B cell (primary cell): Measurements from ENCODE around the gene ACOX2. TPM values are rescaled to one million over a fixed set of nuclear protein-coding genes. Genes with fewer than 3 reads are reported as not detected.

ENCODE experiments used
- ATAC-seq: fragments of 200-7000 bp; cut with Tn5 transposase; one replicate; pipeline ENCODE4 v1.10.0; 2021; ENCODE audit warnings: low read depth, mild to moderate bottlenecking, moderate number of reproducible peaks, moderate library complexity
- CTCF ChIA-PET: fragments of 350-600 bp; sonication (Branson Sonifier 250); formaldehyde crosslinking; loops from one replicate; lab custom pipeline; 2021; ENCODE audit warnings: antibody characterized with exemption, inconsistent platforms; lab: Charles Lee
- POLR2A ChIA-PET: fragments of 350-600 bp; sonication (Branson Sonifier 250); formaldehyde crosslinking; loops from one replicate; lab custom pipeline; 2021; ENCODE audit warnings: antibody characterized with exemption; lab: Charles Lee
- DNase-seq: peaks from one replicate; pipeline ENCODE4 v3.0.0; 2013
- H2AFZ ChIP-seq: 2 replicates; pipeline ENCODE4 v1.6.1; 2012; ENCODE audit warnings: mild to moderate bottlenecking, low read depth, low read length; ENCODE audit not compliant: insufficient read depth, poor library complexity, severe bottlenecking
- H3K27ac ChIP-seq, 2 donors: 1 replicate in 1 of 2; 2 replicates in 1 of 2; pipeline ENCODE4 v1.5.1; 2012 to 2013; ENCODE audit warnings: low read length in 2 of 2, mild to moderate bottlenecking in 2 of 2, moderate library complexity in 1 of 2
- H3K27me3 ChIP-seq, 4 experiments: fragments of 200-600 bp in 1 of 4; sonication (generic) in 1 of 4; replicated peaks in 1 of 4; 1 replicate in 2 of 4; 2 replicates in 2 of 4; pipeline versions ENCODE4 v1.6.1 to v1.7.0; 2013 to 2016; ENCODE audit warnings: low read length in 3 of 4, mild to moderate bottlenecking in 2 of 4, mixed read lengths in 1 of 4, moderate library complexity in 1 of 4; ENCODE audit not compliant: insufficient read depth in 4 of 4, control insufficient read depth in 3 of 4; ENCODE audit errors: control extremely low read depth in 1 of 4
- H3K36me3 ChIP-seq, 2 experiments: replicated peaks in 1 of 2; 1 replicate in 1 of 2; 2 replicates in 1 of 2; pipeline versions ENCODE4 v1.6.1 to v1.7.1; 2013; ENCODE audit warnings: low read length in 1 of 2; ENCODE audit not compliant: insufficient read depth in 2 of 2, control insufficient read depth in 1 of 2; ENCODE audit errors: control extremely low read depth in 1 of 2, extremely low read depth in 1 of 2
- H3K4me1 ChIP-seq, 2 donors: fragments of 200-600 bp in 1 of 2; sonication (generic) in 1 of 2; 1 replicate in 1 of 2; 2 replicates in 1 of 2; pipeline versions ENCODE4 v1.5.1 to v1.6.1; 2013 to 2017; ENCODE audit warnings: low read length in 2 of 2; ENCODE audit not compliant: control insufficient read depth in 2 of 2, insufficient read depth in 2 of 2
- H3K4me2 ChIP-seq: replicated peaks from 2 replicates; pipeline ENCODE3; 2012; ENCODE audit warnings: mild to moderate bottlenecking, low read depth, low read length; ENCODE audit not compliant: poor library complexity, severe bottlenecking
- H3K4me3 ChIP-seq, 5 experiments: fragments of 200-600 bp in 1 of 5; sonication (generic) in 1 of 5; 1 replicate in 3 of 5; 2 replicates in 2 of 5; pipeline versions ENCODE4 v1.5.1 to v1.7.0; 2011 to 2016; ENCODE audit warnings: low read length in 4 of 5, mild to moderate bottlenecking in 4 of 5, low read depth in 2 of 5, control low read depth in 1 of 5, moderate library complexity in 1 of 5; ENCODE audit not compliant: insufficient read depth in 1 of 5; ENCODE audit errors: control extremely low read depth in 1 of 5, extremely low read depth in 1 of 5
- H3K79me2 ChIP-seq: fragments of 200-600 bp; sonication (generic); one replicate; pipeline ENCODE4 v1.6.0; 2016; ENCODE audit warnings: low read length; ENCODE audit not compliant: control insufficient read depth, insufficient read depth
- H3K9ac ChIP-seq: fragments of 200-600 bp; sonication (generic); 2 replicates; pipeline ENCODE4 v1.6.1; 2017; ENCODE audit warnings: mild to moderate bottlenecking, low read length, moderate library complexity
- H3K9me3 ChIP-seq, 3 donors: one replicate each; pipeline versions ENCODE4 v1.6.1 to v1.7.1; 2013; ENCODE audit warnings: low read length in 2 of 3; ENCODE audit not compliant: control insufficient read depth in 2 of 3, insufficient read depth in 1 of 3; ENCODE audit errors: control extremely low read depth in 1 of 3
- H4K20me1 ChIP-seq: 2 replicates; pipeline ENCODE4 v1.6.0; 2012; ENCODE audit warnings: mild to moderate bottlenecking, low read length; ENCODE audit not compliant: insufficient read depth, control insufficient read depth, poor library complexity, severe bottlenecking
- H3K27ac Mint-ChIP-seq: one replicate; pipeline ENCODE4 v1.8.0; 2021; ENCODE audit warnings: mixed read lengths
- H3K27me3 Mint-ChIP-seq: one replicate; pipeline ENCODE4 v1.8.0; 2021; ENCODE audit warnings: mixed read lengths
- H3K4me1 Mint-ChIP-seq: one replicate; pipeline ENCODE4 v1.8.0; 2021; ENCODE audit warnings: mixed read lengths
- H3K4me3 Mint-ChIP-seq: one replicate; pipeline ENCODE4 v1.8.0; 2021; ENCODE audit warnings: mixed read lengths
- H3K9me3 Mint-ChIP-seq: one replicate; pipeline ENCODE4 v1.8.0; 2022; ENCODE audit warnings: mixed read lengths; ENCODE audit not compliant: insufficient read depth
- EZH2 ChIP-seq: IDR thresholded peaks from 2 replicates; pipeline ENCODE4 v1.6.1; 2012; ENCODE audit warnings: borderline replicate concordance, low read depth, mild to moderate bottlenecking, moderate library complexity, low read length; ENCODE audit not compliant: insufficient read depth, poor library complexity, severe bottlenecking
- WGBS: methylation state at CpG from one replicate; pipeline ENCODE4 v1.1.5; 2013; ENCODE audit warnings: missing lambda C conversion rate; ENCODE audit not compliant: insufficient coverage; 5-methylcytosine and 5-hydroxymethylcytosine counted together
- intact Hi-C: fragments of 100-400 bp; cut with micrococcal nuclease; formaldehyde crosslinking; loops from one replicate; pipeline ENCODE4 v1.10.0; 2022
- polyA plus RNA-seq: library from polyadenylated mRNA; depleted of rRNA; stranded (reverse); fragments of >200 nt; gene quantifications from 2 replicates; pipeline ENCODE4 v1.2.3, GENCODE V29; 2012
- total RNA-seq, 2 donors: library from RNA; stranded (reverse); fragments of 120-200 nt in 1 of 2; gene quantifications; 1 replicate in 1 of 2; 2 replicates in 1 of 2; pipeline versions ENCODE4 v1.2.3 to v1.2.4, GENCODE V29; 2013 to 2022
- TF ChIP-seq, protein P1 (sequence below): fragments of 200-600 bp; IDR thresholded peaks from one replicate; pipeline ENCODE4 v1.8.0; 2022; ENCODE audit warnings: antibody characterized with exemption, mild to moderate bottlenecking

Gene ACOX2
- total and polyA plus RNA-seq, 2 donors (not counting 1 experiment from before 2014, with no cell fraction given), result not detected

DNA sequence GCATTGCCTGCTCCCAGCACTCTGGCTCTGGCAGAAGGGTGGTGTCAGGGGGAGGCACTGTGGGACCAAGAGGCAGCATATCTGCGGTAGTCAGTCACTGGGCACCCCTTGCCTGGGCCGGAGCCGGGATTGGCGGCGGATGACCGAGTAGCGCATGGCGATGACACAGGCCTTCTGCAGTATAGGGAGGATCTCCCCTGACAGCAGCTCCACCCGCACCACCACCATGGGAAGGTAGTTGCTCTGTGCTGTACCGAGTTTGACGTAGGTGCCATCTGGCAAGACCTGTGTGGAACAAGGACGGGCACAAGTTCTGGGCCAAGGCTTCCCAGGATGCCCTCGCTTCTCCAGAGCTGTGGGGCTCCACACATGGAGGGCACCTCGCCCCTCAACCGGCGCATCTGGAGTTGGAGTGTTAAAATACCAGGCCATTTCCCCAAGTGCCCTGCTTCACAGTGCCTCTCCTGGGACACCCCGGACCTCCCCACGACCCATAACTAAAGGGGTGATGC is 6.6 kb downstream of the ACOX2 start:
- no peak overlapping the region for H3K4me3 Mint-ChIP-seq
- Histone ChIP-seq H3K79me2 (no peaks in the 10 kb centered on the region), H3K36me3 (no peaks in the 10 kb centered on the region), H3K9me3 (no peaks in the 10 kb centered on the region), H4K20me1 (no peaks in the 10 kb centered on the region), H3K4me1 (peaks cover 6 to 8% of the 10 kb centered on the region in 2 donors), H3K9ac (no peak overlapping the region), H3K27me3 (no peaks in the 10 kb centered on the region), H3K4me2 (no peak overlapping the region), H3K4me3 (no peak overlapping the region), H3K27ac (no peak overlapping the region), H2AFZ (no peak overlapping the region)
- ATAC-seq (no peak), DNase-seq (no peak)
- H3K27me3 Mint-ChIP-seq, result no peaks in the 10 kb centered on the region
- H3K9me3 Mint-ChIP-seq, result no peaks in the 10 kb centered on the region
- peaks cover 6% of the 10 kb centered on the region for H3K4me1 Mint-ChIP-seq
- no peak overlapping the region for H3K27ac Mint-ChIP-seq
- ChIA-PET CTCF (interaction anchor here (1.0 to 8.2 kb wide), 5 partner anchors 9 to 353 kb away, joined by 3 to 101 read pairs (median 3); partner anchors contain the start of genes HTD2 and RPP14), POLR2A (no interaction called here)
- TF ChIP-seq EZH2, result no peak
- TF ChIP-seq, protein P1, sequence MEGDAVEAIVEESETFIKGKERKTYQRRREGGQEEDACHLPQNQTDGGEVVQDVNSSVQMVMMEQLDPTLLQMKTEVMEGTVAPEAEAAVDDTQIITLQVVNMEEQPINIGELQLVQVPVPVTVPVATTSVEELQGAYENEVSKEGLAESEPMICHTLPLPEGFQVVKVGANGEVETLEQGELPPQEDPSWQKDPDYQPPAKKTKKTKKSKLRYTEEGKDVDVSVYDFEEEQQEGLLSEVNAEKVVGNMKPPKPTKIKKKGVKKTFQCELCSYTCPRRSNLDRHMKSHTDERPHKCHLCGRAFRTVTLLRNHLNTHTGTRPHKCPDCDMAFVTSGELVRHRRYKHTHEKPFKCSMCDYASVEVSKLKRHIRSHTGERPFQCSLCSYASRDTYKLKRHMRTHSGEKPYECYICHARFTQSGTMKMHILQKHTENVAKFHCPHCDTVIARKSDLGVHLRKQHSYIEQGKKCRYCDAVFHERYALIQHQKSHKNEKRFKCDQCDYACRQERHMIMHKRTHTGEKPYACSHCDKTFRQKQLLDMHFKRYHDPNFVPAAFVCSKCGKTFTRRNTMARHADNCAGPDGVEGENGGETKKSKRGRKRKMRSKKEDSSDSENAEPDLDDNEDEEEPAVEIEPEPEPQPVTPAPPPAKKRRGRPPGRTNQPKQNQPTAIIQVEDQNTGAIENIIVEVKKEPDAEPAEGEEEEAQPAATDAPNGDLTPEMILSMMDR, result no peak
- WGBS, result 94% methylated on average over 18 of the region's 18 CpGs
- intact Hi-C loops, result no loop called here

DNA sequence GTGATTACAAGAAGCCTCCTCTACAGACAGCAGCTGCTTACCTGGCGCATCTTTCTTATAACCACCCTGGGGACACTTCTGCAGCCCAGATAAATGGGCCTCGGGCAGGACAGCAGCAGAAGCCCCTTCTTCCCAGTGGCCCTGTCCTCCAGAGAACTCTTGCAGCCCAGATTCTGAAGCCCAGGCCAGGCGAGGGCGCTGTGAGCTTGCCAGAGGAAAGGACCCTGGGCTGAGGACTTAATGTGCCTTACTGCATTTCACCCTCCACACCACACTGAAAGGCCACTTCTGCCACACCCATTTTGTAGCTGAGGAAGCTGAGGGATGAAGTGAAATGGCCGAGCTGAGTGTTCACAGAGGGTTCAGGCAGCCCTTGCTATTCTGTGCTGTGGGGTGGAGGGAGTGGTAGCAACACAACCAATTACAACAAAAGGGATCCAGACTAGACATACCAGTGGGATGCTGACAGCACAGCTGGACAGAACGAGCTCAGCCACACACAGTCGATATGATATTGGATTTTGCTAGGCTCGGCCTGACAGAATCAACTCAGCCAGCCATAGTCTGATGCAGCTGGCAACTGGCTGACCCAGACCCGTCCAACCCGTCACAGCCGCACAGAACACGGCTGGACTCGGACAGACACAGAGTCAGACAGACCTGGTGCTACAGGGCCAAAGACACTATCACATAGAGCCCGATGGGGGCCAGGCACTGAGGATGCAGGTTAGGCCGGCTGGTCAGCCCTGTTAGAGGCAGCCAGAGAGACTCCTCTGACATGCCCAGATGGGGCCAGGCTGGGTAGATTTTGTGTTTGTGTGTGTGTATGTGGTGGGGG is 7.3 kb downstream of the ACOX2 start:
- no peak for ATAC-seq
- Histone ChIP-seq H3K4me2 (no peak overlapping the region), H3K4me1 (peaks cover 6 to 8% of the 10 kb centered on the region in 2 donors), H3K27me3 (no peaks in the 10 kb centered on the region), H3K27ac (no peak overlapping the region), H3K9ac (no peak overlapping the region), H3K36me3 (no peaks in the 10 kb centered on the region), H4K20me1 (no peaks in the 10 kb centered on the region), H3K4me3 (no peak overlapping the region), H3K9me3 (no peaks in the 10 kb centered on the region), H3K79me2 (no peaks in the 10 kb centered on the region), H2AFZ (no peak overlapping the region)
- no peak for DNase-seq
- Mint-ChIP-seq H3K27me3 (no peaks in the 10 kb centered on the region), H3K9me3 (no peaks in the 10 kb centered on the region), H3K4me1 (peaks cover 6% of the 10 kb centered on the region), H3K4me3 (no peak overlapping the region), H3K27ac (no peak overlapping the region)
- ChIA-PET POLR2A (no interaction called here), CTCF (interaction anchor here (0.8 to 8.2 kb wide), 6 partner anchors 66 to 352 kb away, joined by 3 to 101 read pairs (median 4); partner anchors contain the start of genes HTD2 and RPP14)
- intact Hi-C loops, result no loop called here
- TF ChIP-seq, protein P1, result no peak
- TF ChIP-seq EZH2, result no peak
- WGBS, result 98% methylated on average over 12 of the region's 15 CpGs
